Measurements from ENCODE around the gene PCYT1A.
"Not testable (repeated sequence)": the region's sequence is repeated elsewhere in the genome, so short reads cannot be mapped to it uniquely, and the experiment has no call there.

The PCYT1A gene

DNA sequence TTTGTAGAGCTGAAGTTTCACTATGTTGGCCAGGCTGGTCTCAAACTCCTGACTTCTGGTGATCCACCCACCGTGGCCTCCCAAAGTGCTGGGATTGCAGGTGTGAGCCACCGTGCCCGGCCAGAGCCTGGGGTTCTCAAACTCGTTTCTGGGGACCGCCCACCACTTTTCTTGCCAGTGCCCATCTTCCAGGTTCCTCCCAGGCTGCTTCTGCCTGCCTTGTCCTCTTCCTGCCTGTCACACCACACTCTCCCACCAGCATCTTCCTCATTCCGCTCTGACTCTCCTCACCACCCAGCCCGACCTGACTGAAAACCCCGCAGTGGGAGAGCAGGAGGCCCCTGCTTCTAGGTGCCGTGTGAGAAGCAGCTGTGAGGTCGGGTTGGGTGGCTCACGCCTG lies 33.6 kb upstream of the PCYT1A start:
- no peak for FAIRE-seq

DNA sequence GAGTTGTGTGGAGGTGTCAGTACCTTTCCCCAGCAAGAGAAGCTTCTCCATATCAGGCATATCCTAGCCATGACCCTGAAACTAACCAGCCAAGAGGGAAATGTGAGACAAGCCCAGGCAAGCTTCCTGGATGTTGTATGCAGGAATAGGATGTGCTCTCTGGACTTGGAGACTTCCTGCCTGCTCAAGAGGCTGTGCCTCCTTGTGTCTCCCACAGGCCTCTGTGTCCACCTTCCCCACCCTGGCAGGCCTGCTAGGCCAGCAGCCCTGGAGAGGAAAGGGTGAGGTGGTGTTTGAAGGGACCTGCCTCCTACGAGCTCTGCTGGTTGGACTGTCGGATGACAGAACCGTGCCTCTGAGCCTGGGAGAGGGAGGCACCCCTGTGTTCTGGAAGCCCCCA lies 32.6 kb upstream of the PCYT1A start:
- TF ChIP-seq POLR2A (IDR thresholded peaks at IDR 0.05; ENCODE audit: low read depth, low read length) (no peak), POU2F2 (IDR thresholded peaks at IDR 0.05; ENCODE audit: low read depth, low read length) (no peak), TAF1 (IDR thresholded peaks at IDR 0.05; ENCODE audit: low read depth, low read length) (no peak), PAX5 (IDR thresholded peaks at IDR 0.05; ENCODE audit: insufficient read depth, low read length, severe bottlenecking) (no peak), POLR2AphosphoS5 (IDR thresholded peaks at IDR 0.05; ENCODE audit: low read depth, low read length) (no peak), SPI1 (IDR thresholded peaks at IDR 0.05; ENCODE audit: low read depth, low read length) (no peak)
- DNase-seq (ENCODE audit: insufficient read length, low spot score) (no peak), FAIRE-seq (no peak)

More for the DNA sequence above, 33.6 kb upstream of the PCYT1A start:
- no peak for TF ChIP-seq TAF1 (IDR thresholded peaks at IDR 0.05; ENCODE audit: low read depth, low read length)
- no peak for TF ChIP-seq POLR2A (IDR thresholded peaks at IDR 0.05; ENCODE audit: low read depth, low read length)
- no peak for TF ChIP-seq SPI1 (IDR thresholded peaks at IDR 0.05; ENCODE audit: low read depth, low read length)
- TF ChIP-seq PAX5 (IDR thresholded peaks at IDR 0.05; ENCODE audit: insufficient read depth, low read length, severe bottlenecking) = no peak
- TF ChIP-seq POU2F2 (IDR thresholded peaks at IDR 0.05; ENCODE audit: low read depth, low read length) = no peak
- TF ChIP-seq POLR2AphosphoS5 (IDR thresholded peaks at IDR 0.05; ENCODE audit: low read depth, low read length) = no peak
- DNase-seq (ENCODE audit: insufficient read length, low spot score) = no peak

- peak; percentile 97 for DNase-seq (ENCODE audit: insufficient read length, low spot score)
- peak; percentile 91 for FAIRE-seq
- no peak; the same call in 1 of the 2 replicates for TF ChIP-seq POU2F2 (IDR thresholded peaks at IDR 0.05; ENCODE audit: low read depth, low read length)
- peak; percentile 74 for TF ChIP-seq TAF1 (IDR thresholded peaks at IDR 0.05; ENCODE audit: low read depth, low read length)
- peak; percentile 77 for TF ChIP-seq POLR2A (IDR thresholded peaks at IDR 0.05; ENCODE audit: low read depth, low read length)
- no peak for TF ChIP-seq PAX5 (IDR thresholded peaks at IDR 0.05; ENCODE audit: insufficient read depth, low read length, severe bottlenecking)
- no peak for TF ChIP-seq SPI1 (IDR thresholded peaks at IDR 0.05; ENCODE audit: low read depth, low read length)
- TF ChIP-seq POLR2AphosphoS5 (IDR thresholded peaks at IDR 0.05; ENCODE audit: low read depth, low read length) = peak; percentile 89
Measured at GRCh38 chr3:196317687-196318467, 30.4 kb upstream of the PCYT1A start, which contains the start of gene DYNLT2B. Gene DYNLT2B (minus strand): TSS chr3:196318240. CDS start chr3:196318152, 88 bp downstream.

DNA sequence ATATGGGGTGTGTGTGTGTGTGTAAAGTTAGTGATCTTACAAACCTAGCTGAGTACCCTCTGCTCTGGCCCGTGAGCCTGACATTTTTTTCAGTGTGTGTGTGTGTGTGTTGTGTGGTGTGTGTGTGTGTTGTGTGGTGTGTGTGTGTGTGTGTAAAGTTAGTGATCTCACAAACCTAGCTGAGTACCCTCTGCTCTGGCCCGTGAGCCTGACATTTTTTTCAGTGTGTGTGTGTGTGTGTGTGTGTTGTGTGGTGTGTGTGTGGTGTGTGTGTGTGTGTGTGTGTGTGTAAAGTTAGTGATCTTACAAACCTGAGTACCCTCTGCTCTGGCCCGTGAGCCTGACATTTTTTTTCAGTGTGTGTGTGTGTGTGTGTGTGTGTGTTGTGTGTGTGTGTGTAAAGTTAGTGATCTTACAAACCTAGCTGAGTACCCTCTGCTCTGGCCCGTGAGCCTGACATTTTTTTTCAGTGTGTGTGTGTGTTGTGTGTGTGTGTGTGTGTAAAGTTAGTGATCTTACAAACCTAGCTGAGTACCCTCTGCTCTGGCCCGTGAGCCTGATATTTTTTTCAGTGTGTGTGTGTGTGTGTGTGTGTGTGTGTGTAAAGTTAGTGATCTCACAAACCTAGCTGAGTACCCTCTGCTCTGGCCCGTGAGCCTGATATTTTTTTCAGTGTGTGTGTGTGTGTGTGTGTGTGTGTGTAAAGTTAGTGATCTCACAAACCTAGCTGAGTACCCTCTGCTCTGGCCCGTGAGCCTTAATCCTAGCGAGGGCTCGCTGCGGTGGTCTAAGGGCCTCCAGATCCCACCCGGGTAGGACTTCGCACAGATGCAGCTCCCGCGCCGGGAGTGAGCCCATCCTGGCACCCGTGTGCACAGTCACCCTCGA lies 29.5 kb upstream of the PCYT1A start:
- FAIRE-seq = peak; percentile 62
- DNase-seq (ENCODE audit: insufficient read length, low spot score) = not testable (repeated sequence)

GRCh38 chr3:196315821-196316220 lies 28.3 kb upstream of the PCYT1A start:
- TF ChIP-seq POLR2A (IDR thresholded peaks at IDR 0.05; ENCODE audit: low read depth, low read length) = no peak
- no peak for TF ChIP-seq TAF1 (IDR thresholded peaks at IDR 0.05; ENCODE audit: low read depth, low read length)
- TF ChIP-seq POLR2AphosphoS5 (IDR thresholded peaks at IDR 0.05; ENCODE audit: low read depth, low read length) = no peak
- TF ChIP-seq SPI1 (IDR thresholded peaks at IDR 0.05; ENCODE audit: low read depth, low read length) = no peak
- TF ChIP-seq POU2F2 (IDR thresholded peaks at IDR 0.05; ENCODE audit: low read depth, low read length) = no peak
- no peak for TF ChIP-seq PAX5 (IDR thresholded peaks at IDR 0.05; ENCODE audit: insufficient read depth, low read length, severe bottlenecking)
- DNase-seq (ENCODE audit: insufficient read length, low spot score) (no peak), FAIRE-seq (no peak)

DNA sequence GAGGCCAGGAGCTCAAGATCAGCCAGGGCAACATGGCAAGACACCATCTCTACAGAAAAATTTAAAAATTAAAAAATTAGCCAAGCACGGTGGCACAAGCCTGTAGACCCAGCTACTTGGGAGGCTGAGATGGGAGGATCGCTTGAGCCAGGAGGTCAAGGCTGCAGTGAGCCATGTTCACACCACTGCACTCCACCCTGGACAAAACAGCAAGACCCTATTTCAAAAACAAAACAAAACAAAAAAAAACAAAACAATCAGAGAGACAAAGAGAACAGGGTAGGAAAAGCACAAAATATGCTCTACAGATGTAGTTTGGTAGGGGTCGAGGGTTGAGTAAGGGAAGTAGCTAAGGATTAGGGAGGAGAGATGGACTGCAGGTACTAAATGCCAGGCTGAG lies 27.1 kb upstream of the PCYT1A start:
- TF ChIP-seq POU2F2 (IDR thresholded peaks at IDR 0.05; ENCODE audit: low read depth, low read length) (no peak), PAX5 (IDR thresholded peaks at IDR 0.05; ENCODE audit: insufficient read depth, low read length, severe bottlenecking) (no peak), POLR2A (IDR thresholded peaks at IDR 0.05; ENCODE audit: low read depth, low read length) (no peak), TAF1 (IDR thresholded peaks at IDR 0.05; ENCODE audit: low read depth, low read length) (no peak), SPI1 (IDR thresholded peaks at IDR 0.05; ENCODE audit: low read depth, low read length) (no peak), POLR2AphosphoS5 (IDR thresholded peaks at IDR 0.05; ENCODE audit: low read depth, low read length) (no peak)
- DNase-seq (ENCODE audit: insufficient read length, low spot score) (no peak), FAIRE-seq (no peak)

DNA sequence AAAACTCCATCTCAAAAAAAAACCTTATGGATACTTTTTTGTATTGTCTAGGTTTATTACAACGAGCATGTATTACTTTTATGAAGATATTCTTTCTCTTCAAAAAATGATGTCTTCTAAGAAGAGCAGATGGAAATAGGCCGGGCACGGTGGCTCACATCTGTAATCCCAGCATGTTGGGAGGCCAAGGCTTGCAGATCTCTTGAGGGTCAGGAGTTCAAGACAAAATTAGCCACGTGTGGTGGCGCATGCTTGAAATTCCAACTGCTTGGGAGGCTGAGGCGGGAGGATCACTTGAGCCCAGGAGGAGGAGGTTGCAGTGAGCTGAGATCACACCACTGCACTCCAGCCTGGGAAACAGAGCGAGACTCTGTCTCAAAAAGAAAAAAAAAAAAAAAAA lies 26.6 kb upstream of the PCYT1A start:
- not testable (repeated sequence) for FAIRE-seq; DNase-seq (ENCODE audit: insufficient read length, low spot score)

- FAIRE-seq; DNase-seq (ENCODE audit: insufficient read length, low spot score): not testable (repeated sequence)
Measured at GRCh38 chr3:196302960-196303359, 15.4 kb upstream of the PCYT1A start.

DNA sequence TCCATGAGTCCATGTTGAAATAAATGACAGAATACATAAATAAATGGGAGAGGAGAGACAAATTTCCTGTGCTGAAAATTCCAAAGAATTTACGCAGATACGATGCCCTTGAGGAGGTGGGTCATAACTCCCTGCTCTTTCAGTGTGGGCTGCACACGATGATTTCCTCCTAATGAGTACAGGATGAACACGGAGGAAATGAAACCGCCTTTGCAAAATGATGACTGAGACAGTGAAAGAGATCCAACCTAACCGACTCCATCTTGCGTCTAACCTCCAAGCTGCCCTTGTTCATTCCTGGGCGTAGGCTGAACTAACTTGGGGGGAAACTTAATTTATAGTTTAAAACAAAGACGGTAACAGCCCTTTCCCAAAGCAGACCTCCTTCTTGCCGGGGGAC lies 15.0 kb upstream of the PCYT1A start:
- not testable (repeated sequence) for DNase-seq (ENCODE audit: insufficient read length, low spot score); FAIRE-seq
- TF ChIP-seq SPI1 (IDR thresholded peaks at IDR 0.05; ENCODE audit: low read depth, low read length) = peak; percentile 54; the same call in 1 of the 2 replicates

DNA sequence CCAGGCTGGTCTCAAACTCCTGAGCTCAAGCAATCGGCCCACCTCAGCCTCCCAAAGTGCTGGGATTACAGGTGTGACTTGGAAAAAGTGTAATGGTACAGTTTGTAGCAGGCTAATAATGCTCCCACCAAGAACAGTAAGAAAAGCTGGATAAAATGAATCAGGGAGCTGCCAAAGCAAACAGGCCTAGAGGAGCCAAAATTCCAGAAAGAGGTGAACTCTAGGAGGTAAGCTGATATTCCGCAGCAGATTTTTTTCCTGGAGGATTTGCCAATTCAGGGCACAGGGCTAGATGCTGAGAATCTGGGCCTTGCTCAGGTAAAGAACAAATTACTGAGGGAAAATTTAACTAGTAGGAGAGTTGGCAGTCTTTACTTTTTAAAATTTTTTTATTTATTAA lies 11.0 kb upstream of the PCYT1A start:
- FAIRE-seq = no peak
- no peak for DNase-seq (ENCODE audit: insufficient read length, low spot score)
- TF ChIP-seq POLR2A (IDR thresholded peaks at IDR 0.05; ENCODE audit: low read depth, low read length) (no peak), SPI1 (IDR thresholded peaks at IDR 0.05; ENCODE audit: low read depth, low read length) (no peak), POU2F2 (IDR thresholded peaks at IDR 0.05; ENCODE audit: low read depth, low read length) (no peak), POLR2AphosphoS5 (IDR thresholded peaks at IDR 0.05; ENCODE audit: low read depth, low read length) (no peak), TAF1 (IDR thresholded peaks at IDR 0.05; ENCODE audit: low read depth, low read length) (no peak), PAX5 (IDR thresholded peaks at IDR 0.05; ENCODE audit: insufficient read depth, low read length, severe bottlenecking) (no peak)
